H1 (cell line): ENCODE measurements around the gene ABHD14A. TPM values are rescaled to one million over a fixed set of nuclear protein-coding genes. Genes with fewer than 3 reads are reported as not detected.
A peak's percentile ranks its signal among the peaks of the same experiment; 100 is the strongest.

Experiments
- ATF2 ChIP-seq: IDR thresholded peaks from 2 replicates; pipeline ENCODE4 v1.6.1; 2012; ENCODE audit warnings: low read length, inconsistent platforms
- CEBPB ChIP-seq: IDR thresholded peaks from 2 replicates; pipeline ENCODE4 v1.6.1; 2012; ENCODE audit warnings: low read depth, low read length
- GABPA ChIP-seq: IDR thresholded peaks from 2 replicates; pipeline ENCODE4 v1.6.1; 2011; ENCODE audit warnings: mild to moderate bottlenecking, low read length, moderate library complexity, borderline replicate concordance; ENCODE audit not compliant: insufficient read depth
- KDM5A ChIP-seq: fragments of 200-600 bp; IDR thresholded peaks from 2 replicates; pipeline ENCODE4 v1.7.1; 2012; ENCODE audit warnings: mild to moderate bottlenecking, low read length, inconsistent platforms, mixed read lengths
- NANOG ChIP-seq: IDR thresholded peaks from 2 replicates; pipeline ENCODE4 v1.6.1; 2011; ENCODE audit warnings: low read length, low read depth, mild to moderate bottlenecking, inconsistent platforms; ENCODE audit not compliant: insufficient read depth, poor library complexity, severe bottlenecking
- POLR2AphosphoS5 ChIP-seq: IDR thresholded peaks from 2 replicates; pipeline ENCODE4 v1.6.1; 2011; ENCODE audit warnings: low read depth, low read length
- TAF7 ChIP-seq: optimal IDR thresholded peaks from 2 replicates; pipeline ENCODE3; 2011; ENCODE audit warnings: low read depth, mild to moderate bottlenecking, inconsistent platforms, low read length, moderate library complexity, borderline replicate concordance
- TCF12 ChIP-seq: IDR thresholded peaks from 2 replicates; pipeline ENCODE4 v1.6.1; 2011; ENCODE audit warnings: low read depth, mild to moderate bottlenecking, low read length
- polyA plus RNA-seq, 7 experiments: library from polyadenylated mRNA; depleted of rRNA in 3 of 7; stranded (reverse) in 5 of 7; unstranded in 2 of 7; fragments of >200 nt in 5 of 7; fragments of 200-250 nt in 2 of 7; gene quantifications; 1 replicate in 5 of 7; 2 replicates in 1 of 7; 4 replicates in 1 of 7; pipeline versions ENCODE4 v1.2.1 to v1.2.3, GENCODE V29; 2011 to 2013; ENCODE audit warnings: missing spikeins in 2 of 7, mixed read lengths in 2 of 7
- total RNA-seq: library from RNA; stranded (reverse); fragmentation: NEBNext Ultra II Directional; extraction: Animal tissue kit (Norgen Biotek cat#: 25700); gene quantifications from 2 replicates; pipeline ENCODE4 v1.2.1, GENCODE V29; 2021

ABHD14A gene
- total and polyA plus RNA-seq, 2 of the 8 experiments (the other 6 are each of a cell fraction or from before 2014, with no cell fraction given) = 4.6 to 9.8 TPM

GRCh38 chr3:51966922-51967383 lies 7.9 kb upstream of the ABHD14A start (continued):
- TF ChIP-seq ATF2 (no peak), TCF12 (no peak), NANOG (no peak), KDM5A (no peak), TAF7 (no peak), GABPA (no peak), CEBPB (no peak), POLR2AphosphoS5 (0 out of 2 replicates have a peak, but pooled peaks have one; percentile 18)
